GM12801 (cell line): ENCODE measurements around the gene AP3B2.

Experiments
- CTCF ChIP-seq: IDR thresholded peaks from one replicate; pipeline ENCODE4 v1.5.1; 2011; ENCODE audit warnings: control low read depth; ENCODE audit not compliant: insufficient read length; ENCODE audit errors: extremely low read depth

Gene AP3B2

GRCh38 chr15:82647045-82647834, 62.4 kb downstream of the AP3B2 start, which contains the start of gene CPEB1:
CPEB1 (minus strand) TSS chr15:82647363; CDS start chr15:82628459, 18,904 bp downstream.
- no peak for TF ChIP-seq CTCF

- no peak for TF ChIP-seq CTCF
Observed at GRCh38 chr15:82646250-82647044, 63.2 kb downstream of the AP3B2 start.

- no peak for TF ChIP-seq CTCF
Observed at GRCh38 chr15:82643992-82644391, 65.7 kb downstream of the AP3B2 start.

- TF ChIP-seq CTCF: no peak
Observed at GRCh38 chr15:82642656-82643055, 67.0 kb downstream of the AP3B2 start.

GRCh38 chr15:82641129-82641798, 68.4 kb downstream of the AP3B2 start:
- TF ChIP-seq CTCF: no peak

- TF ChIP-seq CTCF: no peak
Observed at GRCh38 chr15:82640672-82641071, 69.0 kb downstream of the AP3B2 start.

GRCh38 chr15:82635798-82636197, 73.9 kb downstream of the AP3B2 start:
- TF ChIP-seq CTCF: no peak
